GM19023 (cell line): ENCODE measurements around the gene PRLHR.

Experiments used
- ATAC-seq: cut with Tn5 transposase; IDR thresholded peaks from one replicate; pipeline ENCODE4 v1.9.1; 2021; ENCODE audit warnings: mild to moderate bottlenecking, moderate library complexity; ENCODE audit not compliant: unreplicated experiment

The PRLHR gene

DNA sequence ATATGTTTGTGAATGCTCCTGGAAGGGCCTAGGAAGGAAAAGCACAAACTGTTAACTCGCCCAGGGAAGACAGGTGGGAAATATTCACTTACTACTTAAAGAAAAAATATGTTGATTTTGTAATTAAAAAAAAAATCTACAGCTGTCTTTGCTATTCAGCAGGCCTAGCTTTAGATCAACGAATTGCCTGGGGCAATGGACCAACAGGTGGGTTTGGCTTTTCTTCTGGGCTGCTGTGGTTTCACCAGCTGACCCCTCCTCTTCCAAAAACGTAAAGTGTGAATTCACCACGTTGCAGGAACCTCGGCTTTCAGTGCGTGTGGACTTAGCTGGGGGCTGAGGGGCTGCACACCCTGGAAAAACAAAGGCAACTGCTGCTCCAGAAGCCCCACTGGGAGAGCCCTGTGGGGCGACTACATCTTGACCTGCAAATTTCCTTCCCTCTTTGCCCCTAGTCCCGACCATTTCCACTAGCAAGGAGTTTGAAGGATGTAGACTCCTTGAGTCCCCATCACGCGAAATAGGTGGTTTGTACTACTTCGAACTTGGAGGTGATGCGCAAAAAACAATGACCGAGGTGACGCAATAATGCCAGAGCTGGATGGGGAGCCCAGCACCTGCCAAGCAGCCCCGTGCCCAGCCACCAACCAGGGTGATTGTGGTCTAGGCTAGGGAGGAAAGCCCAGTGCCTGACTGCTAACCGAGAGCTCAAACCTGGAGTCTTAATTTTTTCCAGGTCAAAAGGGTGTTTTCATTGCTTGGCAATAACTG is 7.4 kb downstream of the PRLHR start:
- ATAC-seq, result no peak

DNA sequence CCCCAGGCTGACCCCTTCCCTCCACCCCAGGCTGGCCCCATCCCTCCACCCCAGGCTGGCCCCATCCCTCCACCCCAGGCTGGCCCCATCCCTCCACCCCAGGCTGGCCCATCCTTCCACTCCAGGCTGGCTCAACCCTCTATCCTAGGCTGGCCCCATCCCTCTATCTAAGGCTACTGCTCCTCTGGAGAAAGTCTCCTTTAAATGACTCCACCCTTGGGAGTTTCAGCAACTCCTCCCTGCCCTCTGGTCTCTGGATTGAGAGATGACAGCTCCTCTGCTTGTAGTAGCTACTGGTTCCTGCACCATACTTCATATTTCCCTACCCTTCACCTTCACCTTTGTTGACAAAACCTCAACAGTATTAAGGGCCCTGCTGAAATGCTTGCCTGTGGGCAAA is 8.5 kb downstream of the PRLHR start:
- ATAC-seq, result no peak

DNA sequence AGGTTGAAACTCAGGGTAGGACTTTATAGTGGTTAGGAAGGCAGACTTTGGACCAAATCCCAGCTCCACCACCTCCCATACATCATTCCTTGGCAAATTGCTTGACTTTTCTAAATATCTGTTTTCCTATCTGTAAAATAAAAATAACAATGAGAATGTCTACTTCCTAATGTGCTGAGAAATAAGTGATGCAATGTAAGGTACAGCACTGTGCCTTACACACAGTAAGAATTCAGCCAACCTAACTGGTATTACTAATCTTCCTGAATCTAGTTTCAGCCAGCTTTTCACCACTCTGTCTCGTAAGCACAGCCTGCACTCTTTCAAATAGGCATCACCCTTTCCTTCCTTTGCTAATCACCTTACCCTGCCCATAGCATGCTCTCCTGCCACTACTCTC is 9.7 kb downstream of the PRLHR start:
- ATAC-seq, result no peak

DNA sequence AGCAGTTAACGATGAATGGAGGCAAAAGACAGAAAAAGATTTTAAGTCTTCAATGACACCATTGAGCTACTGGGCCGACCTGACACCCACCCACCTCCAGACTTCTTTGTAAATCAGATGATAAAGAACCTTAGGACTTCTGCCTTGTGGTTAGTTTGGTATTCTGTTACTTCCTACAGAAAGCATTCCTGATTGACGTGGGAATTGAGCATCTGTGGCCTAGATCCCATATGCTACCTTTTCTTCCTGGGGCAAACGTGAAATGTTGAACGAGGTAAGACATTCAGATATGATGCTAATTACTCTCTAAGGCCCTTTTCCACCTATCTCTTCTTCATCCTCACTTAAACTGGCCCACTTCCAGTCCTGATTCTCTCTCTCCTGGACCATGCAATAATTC is 10.2 kb downstream of the PRLHR start:
- ATAC-seq, result no peak

DNA sequence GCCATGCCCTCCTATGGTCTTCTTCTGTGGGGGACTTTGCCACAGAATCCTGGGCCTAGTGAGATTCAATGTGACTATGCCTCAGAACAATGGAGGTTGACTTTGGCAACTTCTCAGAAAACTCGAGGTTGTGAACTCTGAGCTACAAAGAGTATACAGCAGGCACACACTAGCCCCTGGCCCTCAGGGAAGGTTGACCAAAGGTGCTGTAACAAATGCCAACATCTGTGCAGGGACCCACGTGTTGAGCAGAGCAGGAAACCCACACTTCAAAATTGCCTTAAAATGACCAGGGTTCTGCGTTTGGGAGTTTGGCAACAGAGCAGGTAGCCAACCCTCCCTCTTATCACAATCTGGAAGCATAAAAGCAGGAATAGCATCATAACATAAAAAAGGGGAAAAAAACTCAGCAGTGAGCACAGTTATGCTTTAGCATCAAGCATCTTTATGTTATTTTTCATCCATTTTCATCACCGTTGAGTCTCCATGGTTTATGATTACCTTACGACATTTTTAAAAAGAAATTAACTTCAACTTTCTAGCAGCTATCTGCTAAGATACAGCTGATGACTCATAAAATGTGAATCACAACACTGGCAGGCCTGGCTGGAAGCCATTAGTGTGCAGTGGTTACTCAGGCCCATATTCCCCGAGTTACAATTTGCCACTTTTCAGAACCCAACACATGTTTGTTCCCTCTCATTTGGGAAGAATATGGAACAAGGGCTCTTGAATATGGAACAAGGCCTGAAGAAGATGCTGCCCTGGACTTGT is 11.1 kb downstream of the PRLHR start:
- ATAC-seq, result no peak

DNA sequence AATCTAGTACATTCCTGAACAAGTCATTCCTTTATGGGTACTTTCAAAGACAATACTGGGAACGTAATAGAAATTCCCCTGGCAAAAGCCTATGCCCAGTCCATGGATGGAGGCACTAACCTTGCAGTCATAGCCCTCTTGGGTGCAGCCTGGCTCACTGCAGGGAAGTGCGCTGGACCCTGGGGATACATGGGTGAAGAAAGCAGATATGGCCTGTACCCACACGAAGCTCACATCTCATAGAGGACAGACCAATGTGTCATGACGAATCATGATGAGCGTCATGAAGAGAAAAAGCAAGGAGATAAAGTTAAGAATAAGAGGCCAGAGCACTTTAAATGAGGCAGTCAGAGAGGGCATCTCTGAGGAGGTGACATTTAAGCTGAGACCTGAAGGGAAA is 11.8 kb downstream of the PRLHR start:
- no peak for ATAC-seq

DNA sequence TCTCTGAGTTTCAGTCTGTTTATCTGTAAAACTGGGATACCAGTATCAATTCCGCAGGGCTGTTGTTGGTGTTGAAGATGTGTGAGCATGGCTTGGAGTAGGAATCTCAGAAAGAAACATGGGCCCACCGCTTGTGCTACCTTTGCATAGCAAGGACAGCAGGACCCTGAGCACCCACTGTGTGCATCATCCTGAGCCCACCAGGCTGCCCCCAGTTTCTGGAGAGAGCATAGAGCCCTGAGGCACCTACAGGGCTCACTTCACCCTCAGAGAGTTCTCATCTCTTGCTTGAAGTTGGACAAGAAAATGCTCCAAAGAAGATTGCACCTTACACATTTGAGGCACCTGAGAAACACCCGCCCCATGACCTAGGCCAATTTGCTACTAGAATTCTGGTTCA is 12.9 kb downstream of the PRLHR start:
- ATAC-seq, result no peak

DNA sequence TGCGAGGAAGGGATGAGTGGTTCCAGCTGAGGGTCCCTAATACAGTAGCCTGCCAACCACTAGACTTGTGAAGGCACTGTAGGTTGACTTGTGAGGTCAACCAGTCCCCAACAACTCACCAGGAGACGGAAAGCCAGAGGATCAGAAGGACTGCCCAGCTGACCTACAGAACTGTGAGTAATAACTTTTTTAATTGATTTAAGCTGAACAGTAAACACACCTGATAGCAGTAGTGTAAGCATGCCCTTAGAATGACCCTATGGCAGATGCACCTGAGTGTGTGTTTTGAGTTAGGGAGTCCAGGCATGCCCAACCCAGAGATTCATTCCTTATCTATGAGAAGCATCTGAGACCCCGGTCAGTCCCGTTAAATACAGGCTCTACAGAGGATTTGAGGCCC is 14.1 kb downstream of the PRLHR start:
- no peak for ATAC-seq

DNA sequence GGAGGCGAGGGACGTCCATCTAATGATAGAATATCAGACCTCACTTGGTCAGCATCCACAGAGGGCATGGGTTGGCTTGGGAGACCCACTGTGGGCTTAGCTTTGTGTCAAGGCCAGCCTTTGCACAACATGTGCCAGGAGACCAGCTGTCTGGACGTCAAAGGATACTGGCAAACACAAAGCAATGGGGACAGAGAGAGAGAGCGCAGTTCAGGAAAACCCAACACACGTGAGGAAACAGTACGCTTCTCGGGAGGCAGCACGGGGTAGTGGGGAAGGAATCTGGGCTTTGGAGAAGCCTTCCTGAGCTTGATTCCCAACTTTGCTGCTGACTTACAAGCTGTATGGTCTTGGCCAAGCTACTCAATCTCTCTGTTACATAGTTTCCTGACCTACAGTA is 14.7 kb downstream of the PRLHR start:
- no peak for ATAC-seq

DNA sequence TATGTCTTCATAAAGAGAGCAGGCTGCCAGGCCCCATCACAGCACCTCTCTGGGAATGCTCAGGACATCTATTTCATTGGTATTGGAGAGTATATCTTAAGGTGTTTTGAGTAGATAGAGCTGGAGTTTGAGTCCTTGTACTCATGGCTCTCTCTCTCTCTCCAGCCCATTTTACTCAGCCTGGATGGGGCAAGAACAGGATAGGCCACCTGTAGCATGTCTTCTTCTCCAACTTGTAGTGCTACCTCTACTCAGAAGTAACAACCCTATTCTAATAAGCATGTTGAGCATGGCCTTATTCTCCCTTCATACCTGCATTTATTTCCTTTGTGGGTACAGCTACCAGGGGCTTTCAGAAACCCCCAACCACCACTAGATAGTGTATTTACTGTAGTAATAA is 21.9 kb downstream of the PRLHR start:
- ATAC-seq, result no peak

DNA sequence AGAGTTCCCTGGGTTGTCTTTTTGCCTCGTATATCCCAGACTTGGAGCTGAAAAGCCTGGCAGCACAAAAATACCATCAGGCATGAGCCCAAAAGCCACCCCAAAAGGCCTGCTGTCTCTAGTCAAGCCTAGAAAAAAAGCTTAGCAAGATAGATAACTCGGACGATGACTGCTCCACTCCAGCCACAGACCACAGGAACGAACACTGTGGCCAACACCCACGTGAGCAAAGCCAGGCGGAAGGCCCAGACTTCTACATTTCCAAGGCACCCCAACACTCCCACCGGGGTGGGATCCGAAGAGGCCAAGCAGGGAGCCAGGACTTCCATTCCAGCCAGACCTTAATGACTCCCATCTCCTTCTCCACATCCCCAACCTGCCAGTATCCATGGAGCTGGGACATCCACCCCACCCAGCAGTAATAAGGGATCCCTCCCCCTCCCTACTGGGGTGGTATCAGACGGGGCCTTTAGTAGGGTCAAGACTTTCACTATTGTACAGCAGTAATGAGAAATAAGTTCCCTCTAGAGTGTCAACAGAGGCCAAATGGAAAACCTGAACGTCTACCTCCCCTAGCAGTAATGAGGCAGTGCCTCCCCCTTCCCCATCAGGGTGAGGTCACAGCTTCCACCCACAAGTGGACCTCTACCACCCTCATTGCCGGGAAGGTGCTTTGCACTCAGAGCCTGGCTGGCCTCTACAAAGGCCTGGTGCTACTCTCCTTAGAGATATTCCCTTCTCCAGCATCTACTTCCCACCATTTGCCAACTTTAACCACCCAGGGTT is 23.0 kb downstream of the PRLHR start:
- ATAC-seq, result no peak

DNA sequence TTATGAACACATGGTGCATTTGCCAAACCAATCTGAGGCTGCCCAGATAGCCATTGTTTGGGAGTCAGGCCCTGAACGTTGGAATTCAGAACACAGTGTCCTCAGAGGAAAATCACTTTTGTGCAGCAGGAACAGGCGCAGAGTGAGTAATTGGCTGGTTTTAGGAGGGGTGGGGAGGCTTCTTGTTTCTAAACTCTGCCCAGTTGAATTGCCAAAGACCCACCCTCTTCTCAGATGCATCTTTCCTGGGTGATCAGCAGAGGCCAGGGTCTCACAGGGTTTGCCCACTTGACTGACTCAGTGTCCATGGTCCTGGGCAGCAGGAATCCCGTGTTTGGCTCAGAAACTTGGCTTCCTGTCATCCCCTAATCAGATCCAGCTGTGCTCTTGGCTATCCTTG is 24.3 kb downstream of the PRLHR start:
- ATAC-seq, result no peak

DNA sequence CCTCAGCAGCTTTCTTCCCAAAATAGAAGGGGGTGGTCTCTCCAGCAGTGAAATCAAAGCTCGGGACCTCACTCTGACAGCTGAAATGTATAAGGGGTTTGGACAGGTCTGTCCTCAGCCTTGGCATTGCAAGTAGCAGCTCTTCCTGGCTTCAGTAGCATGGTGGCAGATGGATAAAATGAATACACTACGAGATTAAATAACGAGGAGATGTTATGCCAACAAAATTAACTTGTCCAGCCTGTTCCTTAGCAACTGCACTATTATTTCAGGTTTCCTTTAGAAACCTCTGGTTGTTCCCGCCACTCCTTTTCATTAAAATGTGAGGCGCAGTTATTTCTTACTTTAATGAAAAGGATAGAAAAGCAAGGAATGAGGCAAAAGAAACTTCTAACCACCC is 24.9 kb downstream of the PRLHR start:
- ATAC-seq, result no peak

DNA sequence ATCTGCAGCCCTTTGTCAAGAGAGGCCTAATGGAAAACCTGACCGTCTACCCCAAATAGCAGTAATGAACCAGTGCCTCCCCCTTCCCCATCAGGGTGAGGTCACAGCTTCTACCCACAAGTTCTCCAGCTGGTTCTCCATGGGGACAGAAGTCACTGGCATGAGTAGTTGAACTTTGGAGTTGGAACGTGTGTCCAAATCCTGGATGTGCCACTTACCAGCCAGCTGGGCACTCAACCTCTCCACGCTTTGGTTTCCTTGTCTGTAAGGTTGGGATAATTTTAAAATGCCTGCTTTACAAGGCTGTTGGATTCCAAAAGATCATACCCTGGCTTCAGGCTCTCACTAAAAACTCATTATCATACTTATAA is 25.6 kb downstream of the PRLHR start:
- ATAC-seq, result no peak

DNA sequence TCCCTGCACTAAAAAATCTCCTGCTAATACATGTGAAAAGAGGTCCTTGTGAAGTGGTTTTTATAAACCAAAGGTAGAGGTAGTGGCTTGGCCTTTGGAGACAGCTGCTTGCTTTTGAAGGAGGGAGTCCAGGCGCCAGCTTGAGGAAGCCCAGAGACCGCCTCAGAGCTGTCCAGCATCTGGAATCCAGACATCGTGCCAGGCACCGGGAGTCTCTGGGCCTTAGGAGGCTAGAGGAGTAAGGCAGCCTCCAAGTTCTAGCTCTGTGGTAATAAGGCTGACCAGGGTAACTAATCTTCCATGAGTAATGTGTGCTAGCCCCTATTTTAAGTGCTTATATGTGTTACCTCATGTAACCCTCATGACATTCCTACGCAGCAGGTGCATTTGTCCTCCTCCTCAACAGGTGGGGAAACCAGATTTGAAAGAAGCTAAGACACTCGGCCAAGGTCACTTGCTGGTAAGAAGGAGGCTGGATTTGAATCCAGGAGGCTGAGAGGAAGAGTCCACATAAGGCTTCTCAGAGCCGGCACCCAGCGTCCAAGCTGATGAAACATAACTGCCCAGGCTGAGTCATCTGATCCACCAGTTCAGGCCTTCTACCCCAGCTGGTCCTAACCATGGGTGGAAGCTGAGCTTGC is 26.1 kb downstream of the PRLHR start:
- no peak for ATAC-seq

DNA sequence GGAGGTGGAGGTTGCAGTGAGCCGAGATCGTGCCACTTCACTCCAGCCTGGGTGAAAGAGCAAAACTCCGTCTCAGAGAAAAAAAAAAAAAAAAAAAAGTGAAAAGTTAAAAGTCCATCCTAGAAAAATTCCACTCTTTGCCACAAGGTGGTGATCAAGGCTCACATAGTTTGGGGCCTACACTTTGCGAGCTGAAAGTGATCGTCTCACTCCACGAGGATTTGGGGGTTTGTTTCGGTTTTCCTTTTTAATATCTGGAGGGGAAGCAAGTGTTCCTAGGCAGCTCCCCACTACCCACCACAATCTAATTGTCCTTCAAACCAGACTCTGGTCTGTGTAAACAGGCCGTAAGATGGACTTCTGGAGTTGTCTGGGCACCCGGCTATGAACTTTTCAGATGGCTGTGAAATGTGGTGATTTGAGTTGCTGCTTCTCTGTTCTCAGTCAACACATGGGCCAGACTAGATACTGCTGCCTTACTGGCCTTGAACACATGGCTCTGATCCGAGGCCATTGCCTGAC is 27.1 kb downstream of the PRLHR start:
- ATAC-seq, result no peak

DNA sequence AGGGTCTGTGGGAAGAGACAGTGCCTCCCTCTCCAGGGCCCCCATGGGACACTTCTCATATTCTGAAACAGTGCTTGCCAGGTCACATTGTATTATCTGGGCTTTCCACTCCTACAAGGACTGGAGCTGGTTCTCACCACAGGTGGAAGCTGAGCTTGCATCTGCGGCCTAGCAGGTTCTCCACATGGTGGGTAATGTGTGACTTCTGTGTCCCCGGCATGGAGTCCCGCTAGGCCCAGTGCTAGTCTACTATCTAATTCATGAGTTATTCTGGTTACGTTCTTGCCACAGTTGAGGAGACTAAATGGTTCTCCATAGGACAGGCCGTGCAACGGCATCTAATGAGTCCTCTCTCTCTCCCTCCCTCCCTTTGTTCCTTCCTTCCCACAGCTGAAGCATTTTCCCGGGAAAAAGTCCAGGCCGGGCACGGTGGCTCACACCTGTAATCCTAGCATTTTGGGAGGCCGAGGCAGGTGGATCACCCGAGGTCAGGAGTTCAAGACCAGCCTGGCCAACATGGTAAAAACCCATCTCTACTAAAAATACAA is 27.7 kb downstream of the PRLHR start:
- ATAC-seq, result no peak

DNA sequence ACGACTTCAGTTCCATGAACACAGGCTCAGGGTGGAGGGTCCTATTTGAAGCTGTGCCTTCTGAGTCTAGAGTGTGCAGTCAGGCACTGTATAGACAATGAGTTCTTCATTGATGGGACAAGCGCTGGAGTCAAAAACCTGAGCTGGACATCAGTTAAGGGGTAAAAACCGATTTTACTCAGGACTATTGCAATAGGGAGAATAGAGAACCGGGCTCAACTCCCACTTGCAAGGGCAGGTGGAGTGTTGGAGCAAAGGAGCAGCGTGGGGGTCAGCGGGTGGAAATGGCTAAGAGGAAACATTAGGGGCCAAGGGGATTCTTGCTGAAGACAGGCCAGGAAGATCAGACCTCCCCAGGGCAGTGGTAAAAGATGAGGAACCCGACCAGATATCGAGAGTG is 28.5 kb downstream of the PRLHR start:
- no peak for ATAC-seq

DNA sequence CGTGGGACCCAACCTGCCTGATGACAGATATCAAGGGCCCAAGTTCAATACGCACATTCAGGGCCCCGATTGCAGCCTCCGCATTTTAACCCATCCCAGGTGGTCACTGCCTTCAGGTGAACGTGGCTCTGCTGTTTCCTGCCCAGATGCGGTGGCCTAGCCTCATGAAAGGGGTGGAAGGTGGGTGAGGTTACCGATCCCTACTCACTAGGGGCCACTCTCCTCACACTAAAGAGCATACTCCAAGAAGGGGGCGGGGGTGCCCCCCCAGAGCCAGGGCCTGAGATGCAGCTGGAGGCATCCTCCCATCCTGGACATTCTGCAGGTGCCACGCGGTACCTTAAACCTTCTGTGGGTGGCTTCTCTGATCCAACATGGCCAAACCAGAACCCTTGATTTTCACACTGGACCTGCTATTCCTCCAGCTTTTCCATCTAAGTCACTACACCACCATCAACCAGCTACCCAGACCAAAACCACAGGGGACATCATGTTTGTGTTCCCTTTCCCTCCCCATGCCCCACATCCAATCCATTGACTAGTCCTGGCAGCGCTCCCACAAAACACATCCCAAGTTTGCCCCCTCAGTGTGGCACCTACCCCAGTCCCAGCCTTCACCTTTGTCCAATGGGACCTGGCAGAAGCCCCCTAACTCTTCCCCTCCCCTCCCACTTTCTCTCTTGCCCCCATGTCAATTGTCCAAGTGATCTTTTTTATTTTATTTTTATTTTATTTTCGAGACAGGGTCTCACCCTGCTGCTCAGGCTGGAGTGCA is 30.0 kb downstream of the PRLHR start:
- ATAC-seq, result no peak

DNA sequence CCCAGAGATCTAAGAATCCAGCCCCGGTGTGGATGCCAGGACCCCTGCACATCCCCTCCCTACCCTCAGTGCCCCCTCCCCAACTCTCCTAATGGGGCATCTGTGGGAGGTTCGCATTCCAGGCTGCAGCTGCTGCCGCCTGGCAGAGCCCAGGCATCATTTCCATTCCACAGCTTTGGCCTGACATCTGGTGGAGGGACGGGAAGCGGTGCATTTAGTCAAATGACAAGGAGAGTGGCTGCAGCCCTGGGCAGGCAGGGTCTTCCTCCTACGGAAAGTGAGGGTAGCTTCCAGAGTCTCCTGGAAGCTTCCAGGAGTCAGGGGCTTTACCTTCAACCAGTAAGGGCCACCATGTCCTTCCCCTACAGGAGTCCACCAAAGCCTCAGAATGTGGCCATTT is 30.8 kb downstream of the PRLHR start:
- no peak for ATAC-seq
